GM19463 (cell line): Measurements from ENCODE around the gene KLHDC8B.

Source experiments
- ATAC-seq: cut with Tn5 transposase; IDR thresholded peaks from one replicate; pipeline ENCODE4 v1.9.1; 2021; ENCODE audit warnings: mild to moderate bottlenecking, moderate library complexity; ENCODE audit not compliant: unreplicated experiment

Gene KLHDC8B

DNA sequence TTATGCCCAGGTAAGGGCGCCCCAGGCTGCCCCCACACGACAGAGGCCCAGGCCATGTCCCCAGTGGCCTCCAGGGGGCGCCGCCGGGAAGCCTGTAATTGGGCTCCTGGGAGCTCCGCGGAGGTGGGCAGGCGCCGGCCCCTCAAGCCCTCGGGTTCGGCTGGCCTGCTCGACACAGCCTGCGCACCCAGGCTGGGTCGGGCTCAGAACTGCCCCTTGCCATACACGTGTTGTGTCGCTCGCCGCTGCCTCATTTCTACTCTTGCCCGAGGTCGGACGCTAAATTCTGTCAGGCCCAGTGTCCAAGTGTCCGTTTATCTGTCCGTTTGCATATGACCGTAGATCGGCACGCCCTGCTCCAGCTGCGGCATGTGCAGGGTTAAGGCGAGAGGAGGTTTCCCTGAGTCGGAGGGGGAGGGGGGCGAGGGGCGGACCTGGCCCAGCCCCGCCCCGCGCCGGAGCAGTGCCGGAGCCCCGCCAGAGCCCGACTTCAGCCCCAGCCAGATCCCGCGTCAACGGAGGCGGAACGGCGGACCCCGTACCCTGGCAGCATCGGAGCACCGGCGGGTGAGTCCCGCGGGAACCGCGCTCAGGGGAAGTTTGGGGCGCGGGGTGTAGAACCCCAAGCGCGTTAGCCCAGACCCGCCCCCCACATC, at the start of gene KLHDC8B:
KLHDC8B (plus strand) TSS at position 480 of the 656 bp plus-strand sequence. CDS start 1,172 bp downstream, outside the sequence.
- peak; percentile 73 for ATAC-seq

DNA sequence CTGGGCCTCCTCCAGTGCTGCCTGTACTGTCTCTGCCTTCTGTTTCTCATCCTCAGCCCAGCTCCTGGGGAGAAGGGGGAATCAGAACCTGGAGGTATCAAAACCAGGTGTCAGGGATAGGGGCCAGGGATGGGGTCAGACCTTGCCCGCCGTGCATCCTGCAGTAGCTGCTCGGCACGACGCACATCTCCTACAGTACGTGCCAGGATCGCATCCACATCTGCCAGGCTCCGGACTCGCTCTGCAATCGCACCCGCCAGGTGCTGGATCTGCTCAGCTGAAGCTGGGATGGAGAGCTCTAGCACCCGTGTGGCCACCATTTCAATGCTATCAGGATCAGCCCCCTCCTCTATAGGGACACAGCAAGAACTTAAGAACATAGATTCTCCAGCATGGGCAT, 49.4 kb upstream of the KLHDC8B start:
- ATAC-seq: no peak

DNA sequence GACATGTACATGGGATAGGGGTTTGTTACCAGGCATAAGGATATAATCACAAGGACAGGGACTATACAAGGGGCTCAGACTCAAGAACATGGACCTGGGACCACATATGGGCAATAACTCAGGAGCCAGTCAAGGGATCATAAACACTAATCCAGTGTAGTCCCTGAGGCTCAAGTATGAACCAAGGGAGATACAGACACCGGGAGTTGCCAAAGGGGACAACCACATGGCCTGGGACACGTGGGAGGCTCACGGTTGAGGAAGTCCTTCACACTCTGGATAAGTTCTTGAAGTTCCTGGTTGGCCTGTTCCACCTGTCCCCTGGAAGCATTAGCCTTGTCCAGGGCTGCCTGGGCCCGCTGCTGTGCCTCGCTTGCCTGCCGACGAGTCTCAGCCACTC, 48.9 kb upstream of the KLHDC8B start:
- ATAC-seq: no peak

DNA sequence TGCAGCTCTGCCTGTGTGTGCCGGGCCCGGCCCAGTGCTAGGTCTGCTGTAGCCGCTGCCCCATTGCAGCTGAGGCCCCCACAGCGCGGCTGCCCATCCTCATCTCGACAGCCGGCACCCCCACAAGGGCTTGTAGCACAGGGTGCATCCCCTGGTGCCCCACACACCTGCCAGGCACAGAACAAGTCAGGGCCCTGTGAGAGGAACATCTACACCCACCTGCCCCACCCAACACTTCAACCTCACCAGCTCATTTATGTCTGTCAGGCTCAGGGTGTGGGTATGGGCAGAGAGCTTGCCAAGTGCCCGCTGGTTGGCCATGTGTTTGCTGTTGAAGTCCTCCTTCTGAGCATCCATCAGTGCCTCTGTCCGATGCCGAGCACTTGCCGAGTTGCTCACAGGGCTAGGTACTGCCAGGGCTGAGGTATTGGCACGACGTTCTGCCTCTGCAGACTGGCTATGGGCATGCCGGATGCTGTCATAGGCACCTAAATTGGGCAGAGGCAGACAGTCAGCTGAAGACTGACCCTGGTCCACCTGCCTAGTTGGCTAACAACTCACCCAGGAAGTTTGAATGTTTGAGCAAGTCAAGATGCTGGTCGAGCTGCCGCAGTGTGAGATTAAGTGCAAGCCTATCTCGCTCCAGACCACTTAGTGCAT, 48.4 kb upstream of the KLHDC8B start:
- no peak for ATAC-seq

DNA sequence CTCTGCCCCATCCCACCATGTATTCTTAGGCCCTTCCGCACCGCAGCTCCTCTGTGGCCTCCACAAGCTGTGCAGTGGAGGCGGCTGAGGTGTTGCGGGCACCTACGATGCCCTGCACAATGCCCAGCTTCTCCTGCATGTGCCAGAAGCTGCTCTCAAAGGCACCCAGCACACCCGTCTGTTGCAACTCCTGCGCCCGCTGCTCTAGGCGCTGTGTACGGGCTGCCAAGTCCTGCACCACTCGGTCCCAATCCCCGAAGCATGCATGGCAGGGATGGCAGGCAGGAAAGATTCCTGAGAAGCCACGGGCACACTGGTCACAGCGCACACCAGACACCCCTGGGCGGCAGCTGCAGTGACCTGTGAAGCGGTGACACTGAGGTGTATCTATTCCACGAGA, 47.7 kb upstream of the KLHDC8B start:
- no peak for ATAC-seq

DNA sequence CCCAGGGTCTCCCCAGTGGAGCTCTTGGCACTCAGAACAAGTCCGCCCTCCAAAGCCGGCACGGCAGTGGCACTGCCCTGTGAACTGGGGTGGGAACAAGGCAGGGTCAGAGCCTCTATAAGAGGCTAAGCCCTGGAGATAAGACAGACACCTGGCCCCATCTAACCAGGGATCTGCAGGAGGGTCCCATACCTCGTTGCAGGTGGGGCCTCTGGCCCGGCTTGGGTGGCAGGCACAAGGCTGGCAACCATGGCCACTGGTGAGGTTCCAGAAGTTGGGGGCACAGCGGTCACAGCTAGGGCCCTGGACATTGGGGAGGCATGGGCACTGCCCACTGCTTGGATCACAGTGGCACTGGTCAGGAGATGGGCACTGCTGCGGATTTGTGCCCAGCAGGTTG, 47.2 kb upstream of the KLHDC8B start:
- ATAC-seq: no peak

DNA sequence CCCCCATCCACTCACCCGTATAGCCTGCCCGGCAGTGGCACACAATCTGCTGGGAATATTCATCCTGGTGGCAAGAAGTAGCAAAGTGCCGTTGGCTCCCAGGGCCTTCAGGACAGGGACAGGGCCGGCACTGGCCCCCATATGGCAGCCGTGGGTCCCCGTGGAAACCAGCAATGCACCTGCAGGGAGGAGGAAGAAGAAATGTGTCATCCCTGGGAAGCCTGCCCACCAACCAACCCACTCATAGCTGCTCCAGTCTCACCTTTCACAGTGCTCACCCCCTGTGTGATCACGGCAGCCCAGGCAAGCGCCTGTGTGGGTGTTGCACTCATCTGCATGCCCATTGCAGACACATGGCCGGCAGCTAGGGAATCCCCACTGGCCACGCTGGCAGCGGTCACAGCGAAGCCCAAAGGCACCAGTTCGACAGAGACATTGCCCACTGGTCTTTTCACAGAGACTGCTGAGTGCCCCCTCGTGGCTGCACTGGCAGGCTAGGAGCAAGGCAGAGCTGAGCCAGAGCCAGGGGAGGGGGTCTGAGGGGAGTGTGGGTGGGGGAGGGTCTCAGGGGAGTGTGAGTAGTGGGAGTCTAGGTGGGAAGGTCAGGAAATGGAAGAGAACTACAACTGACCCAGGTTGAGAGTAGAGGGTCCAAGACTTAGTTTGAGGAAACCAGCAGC, 46.3 kb upstream of the KLHDC8B start:
- no peak for ATAC-seq

DNA sequence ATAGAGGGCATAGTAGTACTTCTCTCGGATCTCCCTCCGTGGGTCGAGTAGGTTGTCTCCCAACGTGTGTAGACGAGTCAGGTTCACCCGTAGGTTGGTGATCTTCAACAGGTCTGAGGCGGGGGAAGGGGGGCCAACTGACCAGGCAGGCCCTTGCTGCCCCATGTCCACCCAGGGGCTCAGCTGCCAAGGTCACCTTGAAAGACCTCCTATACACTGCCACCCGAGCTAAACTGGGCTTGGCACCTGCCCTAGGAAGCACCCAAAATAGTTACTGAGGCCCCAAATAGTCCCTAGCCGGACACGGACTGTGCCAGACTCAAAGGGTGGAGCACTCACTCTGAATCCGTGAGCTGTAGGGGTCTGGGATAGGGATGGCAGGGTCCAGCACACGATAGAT, 40.4 kb upstream of the KLHDC8B start:
- ATAC-seq: no peak

DNA sequence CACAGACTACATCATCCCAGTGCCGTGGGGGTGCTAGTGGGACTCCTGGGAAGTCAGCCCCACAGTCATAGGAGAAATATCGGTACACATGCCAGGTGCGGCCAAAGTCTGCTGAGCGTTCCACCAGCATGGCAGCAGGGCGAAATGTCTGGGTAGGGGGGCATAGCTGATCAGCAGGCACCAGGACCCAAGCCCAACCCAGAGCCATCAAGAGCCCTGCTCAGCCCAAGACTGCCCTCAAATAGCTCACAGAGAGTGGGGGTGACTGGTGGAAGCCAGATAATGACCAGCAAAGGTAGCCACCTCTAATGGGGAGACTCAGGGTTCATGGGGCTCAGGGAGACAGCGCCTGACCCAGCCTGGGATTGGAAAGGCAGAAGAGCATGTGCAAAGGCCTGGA, 39.8 kb upstream of the KLHDC8B start:
- ATAC-seq: no peak

DNA sequence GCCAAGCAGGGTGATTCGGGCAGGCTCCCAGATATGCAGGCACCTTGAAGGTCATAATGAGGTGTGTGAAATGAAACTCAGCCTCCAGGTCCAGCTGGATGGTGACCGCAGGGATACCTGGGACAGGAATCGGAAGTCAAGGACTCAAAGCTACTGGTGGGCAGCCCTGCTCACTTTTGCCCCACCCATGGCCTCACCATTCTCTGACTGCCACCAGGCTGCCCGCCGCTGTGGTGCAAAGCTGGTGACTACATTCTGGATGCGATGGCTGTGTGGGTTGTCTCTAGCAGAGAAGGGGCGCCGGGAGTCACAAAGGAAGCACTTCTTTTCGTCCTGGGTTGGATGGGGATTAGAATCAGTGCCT, 39.3 kb upstream of the KLHDC8B start:
- no peak for ATAC-seq

DNA sequence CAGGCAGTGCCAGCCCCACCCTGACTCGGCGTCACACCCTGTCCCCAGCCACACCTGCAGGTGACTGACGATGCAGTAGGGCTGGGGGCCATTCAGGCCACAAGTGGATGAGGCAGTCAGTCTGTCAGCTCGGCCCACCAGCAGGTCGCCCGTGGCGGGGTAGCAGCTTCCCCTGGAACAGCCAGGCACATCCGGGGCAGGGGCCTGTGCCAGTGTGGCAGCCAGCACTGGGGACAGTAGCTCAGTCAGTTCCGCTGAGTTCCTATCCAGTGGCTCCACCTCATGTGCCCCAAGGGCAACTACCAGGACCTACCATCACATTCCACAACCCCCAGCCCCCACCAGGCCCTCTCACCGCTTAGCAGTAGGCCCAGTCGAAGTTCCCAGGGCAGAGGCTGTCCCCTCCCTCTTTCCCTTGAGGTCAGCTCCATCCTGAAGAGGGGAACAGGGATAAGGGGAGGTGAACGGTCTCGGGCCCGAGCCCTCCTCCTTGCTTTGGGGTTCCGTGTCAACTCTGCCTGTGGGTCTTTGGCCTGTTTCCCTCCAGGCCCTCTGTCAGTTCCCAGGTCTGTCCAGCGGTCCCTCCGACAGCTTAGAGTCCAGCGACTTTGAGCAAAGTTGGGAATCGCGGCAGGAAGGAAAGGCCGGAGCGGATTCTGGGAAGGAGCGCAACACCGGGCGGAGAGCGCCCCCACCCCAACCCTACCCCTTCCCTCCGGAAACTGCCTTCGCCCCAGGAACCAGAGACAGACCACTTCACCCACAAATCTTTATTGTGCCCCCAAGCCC, 38.8 kb upstream of the KLHDC8B start, which contains the start of gene LAMB2:
LAMB2 (minus strand) TSS at position 614 of the 789 bp plus-strand sequence; CDS start at position 431, 183 bp downstream.
- ATAC-seq: no peak

DNA sequence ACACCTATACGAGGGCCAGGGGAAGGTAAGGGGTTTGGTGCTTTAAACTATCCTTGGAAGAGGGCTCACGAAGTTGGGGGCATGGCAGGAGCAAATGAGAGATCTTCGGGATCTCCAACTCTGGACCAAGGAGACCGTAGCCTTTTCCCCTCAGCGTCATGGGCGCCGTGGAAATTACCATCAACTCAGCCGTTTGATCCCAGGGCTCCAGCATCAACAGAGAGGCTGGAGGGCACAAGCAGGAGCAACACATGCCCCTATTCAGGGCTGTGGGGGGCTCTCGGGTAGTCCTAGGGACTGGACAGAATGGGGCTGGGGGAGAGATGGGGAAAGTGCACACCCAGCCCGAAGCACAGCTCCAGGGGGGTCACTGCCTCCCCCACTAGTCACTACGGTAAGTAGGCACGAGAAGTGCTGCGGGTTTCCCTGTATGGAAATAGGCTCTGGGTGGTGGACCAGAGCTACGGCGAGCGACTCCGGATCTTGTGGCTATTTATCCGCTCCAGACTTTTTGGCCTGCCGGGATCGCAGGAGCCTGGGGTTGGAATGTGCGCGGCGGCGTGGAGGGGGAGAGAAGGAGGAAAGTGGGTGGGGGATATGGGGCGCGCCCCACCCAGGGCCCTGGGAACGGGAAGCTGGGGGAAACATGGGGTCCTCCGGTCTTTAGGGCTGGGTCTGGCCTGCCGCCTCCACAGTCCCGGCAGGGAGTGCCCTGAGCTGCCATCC, 38.0 kb upstream of the KLHDC8B start:
- ATAC-seq: no peak

DNA sequence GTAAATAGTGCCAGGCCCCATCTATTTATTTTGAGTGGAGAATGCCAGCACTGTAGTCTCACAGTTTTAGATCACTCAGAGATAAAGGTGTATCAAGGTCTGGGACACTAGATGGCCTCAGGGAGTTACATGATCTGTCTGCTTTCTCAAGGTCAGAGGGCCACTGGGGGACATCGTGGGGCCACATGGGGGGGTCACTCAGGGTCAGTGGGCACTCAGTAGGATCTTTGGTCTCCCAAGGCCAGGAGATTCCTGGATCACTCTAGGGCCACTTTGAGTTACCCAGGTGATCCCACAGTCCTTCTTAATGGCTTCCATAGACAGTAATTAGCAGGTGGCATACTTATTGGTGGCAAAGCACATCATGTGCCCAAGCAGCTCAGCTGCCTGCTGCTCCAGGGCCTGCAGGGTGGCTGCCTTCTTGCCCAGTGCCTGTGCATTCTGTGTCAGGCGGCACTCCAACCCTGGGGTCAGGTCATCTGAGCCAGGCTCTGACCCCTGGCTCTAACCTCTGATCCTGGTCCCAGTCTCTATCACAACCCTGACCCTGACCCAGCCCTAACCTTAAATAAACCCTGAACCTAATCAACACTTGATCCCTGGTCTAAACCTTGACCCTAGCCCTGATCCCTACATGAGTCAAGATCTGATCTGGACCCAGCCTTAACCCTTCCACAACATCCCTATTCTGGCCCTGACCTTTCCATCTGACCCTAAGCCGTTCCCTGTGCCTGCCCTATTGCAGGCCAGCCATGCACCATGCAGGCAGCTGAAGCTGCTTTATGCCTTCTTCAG, 36.7 kb upstream of the KLHDC8B start:
- no peak for ATAC-seq

DNA sequence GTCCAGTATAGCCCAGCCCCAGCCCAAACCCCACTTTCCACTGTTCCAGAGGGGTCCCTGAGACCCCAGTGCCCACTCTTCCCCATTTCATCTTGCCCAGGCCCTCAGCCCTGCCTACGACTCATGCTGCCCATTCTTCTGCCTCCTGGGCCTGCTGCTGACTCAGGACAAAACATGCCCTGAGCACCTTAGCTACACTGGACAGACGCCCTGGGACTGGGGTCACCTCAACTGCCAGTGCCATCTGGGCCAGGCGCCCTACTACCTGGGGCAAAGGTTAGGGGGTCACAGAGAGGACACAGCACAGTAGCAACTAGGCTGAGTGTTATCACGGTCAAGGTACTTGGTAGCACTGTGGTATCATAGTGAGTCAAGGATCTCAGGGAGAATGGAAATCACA, 35.9 kb upstream of the KLHDC8B start:
- ATAC-seq: no peak

DNA sequence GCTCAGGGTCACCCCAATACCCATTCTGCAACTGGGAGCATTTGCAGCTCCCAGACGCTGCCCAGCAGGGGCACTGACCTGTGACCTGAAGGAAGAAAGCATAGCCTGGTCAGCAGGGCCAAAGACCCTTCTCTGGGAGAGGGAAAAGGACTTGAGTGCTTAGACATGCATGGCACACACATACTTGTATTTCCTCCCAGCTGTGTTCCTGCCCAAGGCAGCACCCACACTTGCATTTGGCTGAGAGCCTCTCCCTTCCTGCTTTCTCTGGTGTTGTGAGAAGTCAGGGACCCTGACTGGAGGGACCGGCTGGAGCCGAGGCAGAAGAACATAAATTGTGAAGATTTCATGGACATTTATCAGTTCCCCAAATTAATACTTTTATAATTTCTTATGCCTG, 31.3 kb upstream of the KLHDC8B start:
- ATAC-seq: no peak

DNA sequence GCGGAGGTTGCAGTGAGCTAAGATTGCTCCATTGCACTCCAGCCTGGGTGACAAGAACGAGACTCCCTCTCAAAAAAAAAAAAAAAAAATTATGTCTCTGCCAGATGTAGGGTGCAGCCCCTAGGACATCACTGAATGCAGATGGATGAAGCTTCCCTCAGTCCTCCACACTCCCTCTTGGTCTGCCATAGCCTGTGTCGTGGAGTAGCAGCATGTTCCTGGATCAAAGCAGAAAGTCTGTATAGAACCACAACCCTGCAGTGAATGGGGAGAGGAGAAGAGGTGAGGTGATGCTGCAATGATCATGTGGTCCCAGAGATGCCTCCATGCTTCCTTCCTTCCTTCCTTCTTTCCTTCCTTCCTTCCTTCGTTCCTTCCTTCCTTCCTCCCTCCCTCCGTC, 23.2 kb upstream of the KLHDC8B start:
- no peak for ATAC-seq

DNA sequence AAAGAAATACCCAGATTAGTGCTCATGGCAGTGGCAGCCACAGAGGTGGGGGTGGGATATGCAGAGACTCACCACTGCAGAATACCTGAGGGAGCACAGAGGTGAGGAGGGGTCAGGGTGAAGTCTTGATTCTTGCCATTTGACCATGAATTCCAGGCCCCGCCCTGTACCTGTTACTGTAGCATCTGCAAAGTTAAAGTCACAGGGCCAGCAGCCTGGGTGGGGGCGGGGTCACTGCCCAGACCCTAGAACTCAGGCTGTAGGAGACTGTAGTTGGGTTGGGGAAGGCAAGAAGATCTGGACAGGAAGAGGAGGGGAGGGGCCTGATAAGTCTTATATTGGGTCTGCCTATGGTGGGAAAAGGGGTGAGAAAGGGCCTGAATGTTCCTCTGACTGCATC, 19.8 kb upstream of the KLHDC8B start:
- ATAC-seq: no peak

DNA sequence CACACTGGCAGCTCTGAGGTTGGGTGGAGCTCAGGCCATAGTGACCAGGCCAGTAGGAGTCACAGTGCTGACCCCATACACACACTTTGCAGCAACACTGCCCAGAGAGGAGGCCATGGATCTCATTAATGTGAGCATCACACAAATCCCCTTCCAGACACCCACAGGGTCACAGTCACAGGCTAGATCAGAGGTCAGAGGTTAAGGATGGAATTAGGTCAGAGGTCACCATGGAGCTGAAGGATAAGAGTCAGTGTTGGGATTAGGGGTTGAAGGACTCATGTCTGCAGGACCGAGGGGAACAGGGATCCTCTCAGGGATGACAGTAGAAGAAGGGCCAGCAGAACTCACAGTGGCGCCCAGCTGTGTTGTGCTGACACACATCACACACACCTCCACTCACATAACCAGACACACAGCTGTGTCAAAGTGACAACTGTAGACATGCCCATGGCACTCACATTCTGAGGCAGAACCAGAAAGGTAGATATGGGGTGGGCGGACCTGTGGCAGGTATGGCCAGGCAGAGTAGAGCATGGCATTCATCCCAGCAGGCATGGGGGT, 18.0 kb upstream of the KLHDC8B start:
- no peak for ATAC-seq

DNA sequence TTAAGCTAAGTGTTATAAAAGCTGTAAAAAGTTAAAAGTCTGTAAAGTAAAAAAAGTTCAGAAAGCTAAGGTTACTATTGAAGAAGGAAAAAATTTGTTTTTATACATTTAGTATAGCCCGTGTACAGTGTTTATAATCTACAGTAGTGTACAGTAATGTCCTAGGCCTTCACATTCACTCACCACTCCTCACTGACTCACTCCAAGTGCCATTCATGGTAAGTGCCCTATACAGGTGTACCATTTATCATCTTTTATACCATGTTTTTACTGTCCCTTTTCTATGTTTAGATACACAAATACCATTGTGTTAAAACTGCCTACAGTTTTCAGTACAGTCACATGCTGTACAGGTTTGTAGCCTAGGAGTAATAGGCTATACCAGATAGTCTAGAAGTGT, 14.1 kb upstream of the KLHDC8B start:
- ATAC-seq: no peak
